22Rv1 (cell line): ENCODE measurements around the gene ABCB6.

Experiments used
- CTCF ChIP-seq: fragments of 450-650 bp; IDR thresholded peaks from 2 replicates; pipeline ENCODE4 v1.5.1; 2017; ENCODE audit warnings: mild to moderate bottlenecking
- ZFX ChIP-seq: fragments of 450-650 bp; IDR thresholded peaks from 2 replicates; pipeline ENCODE4 v1.6.1; 2017; ENCODE audit warnings: antibody characterized with exemption, borderline replicate concordance

GRCh38 chr2:219244789-219245147 lies 26.0 kb upstream of the ABCB6 start:
- TF ChIP-seq CTCF (no peak), ZFX (no peak)
